Thyroid gland (tissue), 4 donors: ENCODE measurements around the gene DUSP18. TPM values are rescaled to one million over a fixed set of nuclear protein-coding genes. Genes with fewer than 3 reads are reported as not detected.
"Not testable (repeated sequence)": the region's sequence is repeated elsewhere in the genome, so short reads cannot be mapped to it uniquely, and the experiment has no call there.

ENCODE experiments used
- DNase-seq, 2 donors: peaks; one replicate each; pipeline ENCODE4 v3.0.0-alpha.2; 2019
- H3K27ac ChIP-seq, 3 donors: fragments of 200-600 bp; sonication (generic); 1 replicate in 2 of 3; 2 replicates in 1 of 3; pipeline ENCODE4 v1.5.1; 2016 to 2019; ENCODE audit warnings: mild to moderate bottlenecking in 1 of 3, moderate library complexity in 1 of 3
- H3K27me3 ChIP-seq: fragments of 200-600 bp; sonication (generic); one replicate; pipeline ENCODE4 v1.5.1; 2019
- H3K36me3 ChIP-seq, 2 donors: fragments of 200-600 bp; sonication (generic); one replicate each; pipeline ENCODE4 v1.5.1; 2016 to 2019
- H3K4me1 ChIP-seq, 2 donors: fragments of 200-600 bp; sonication (generic); one replicate each; pipeline ENCODE4 v1.5.1; 2017 to 2019
- H3K4me3 ChIP-seq, 3 donors: fragments of 200-600 bp; sonication (generic); replicated peaks in 1 of 3; 1 replicate in 2 of 3; 2 replicates in 1 of 3; pipeline ENCODE4 v1.5.1; 2016; ENCODE audit warnings: mild to moderate bottlenecking in 1 of 3
- H3K9me3 ChIP-seq: fragments of 200-600 bp; sonication (generic); one replicate; pipeline ENCODE4 v1.5.1; 2017
- CTCF ChIP-seq, 6 experiments: fragments of 200-600 bp in 3 of 6; fragments of 450-650 bp in 3 of 6; sonication (generic) in 3 of 6; IDR thresholded peaks; one replicate each; pipeline ENCODE4 v1.5.1; 2016 to 2019; ENCODE audit warnings: antibody characterized with exemption in 6 of 6, mild to moderate bottlenecking in 2 of 6, inconsistent platforms in 1 of 6, moderate library complexity in 1 of 6
- POLR2A ChIP-seq, 2 donors: fragments of 450-650 bp; IDR thresholded peaks; one replicate each; pipeline ENCODE4 v1.6.1; 2017; ENCODE audit warnings: antibody characterized with exemption in 2 of 2, mild to moderate bottlenecking in 2 of 2, moderate library complexity in 1 of 2
- WGBS, 2 donors: methylation state at CpG; one replicate each; pipeline ENCODE4 v1.1.5; 2017; 5-methylcytosine and 5-hydroxymethylcytosine counted together
- intact Hi-C: fragments of 100-400 bp; cut with DNase I; formaldehyde crosslinking; loops from one replicate; pipeline ENCODE4 v1.15.1; 2023
- total RNA-seq, 4 donors: library from RNA; depleted of rRNA; stranded (reverse); fragments of >200 nt; gene quantifications; one replicate each; pipeline ENCODE4 v1.2.3, GENCODE V29; 2016

The DUSP18 gene
- total RNA-seq, 4 donors from 2014 or later: 6.9 to 8.4 (median 7.3) TPM

- Histone ChIP-seq H3K4me1 (no peaks in the 10 kb centered on the region), H3K27ac (no peak overlapping the region), H3K27me3 (no peaks in the 10 kb centered on the region), H3K36me3 (no peaks in the 10 kb centered on the region), H3K4me3 (no peak overlapping the region), H3K9me3 (no peaks in the 10 kb centered on the region)
- no peak for DNase-seq
- no peak for TF ChIP-seq POLR2A (IDR thresholded peaks at IDR 0.05)
- no peak for TF ChIP-seq CTCF (IDR thresholded peaks at IDR 0.05)
- 94 to 95% methylated on average over 4 of the region's 4 CpGs for WGBS, 2 donors
- intact Hi-C loops: no loop called here
Observed at GRCh38 chr22:30687358-30687757, 19.7 kb upstream of the DUSP18 start.

- DNase-seq: no peak
- Histone ChIP-seq H3K36me3 (no peaks in the 10 kb centered on the region), H3K27ac (no peak overlapping the region), H3K4me3 (no peak overlapping the region), H3K27me3 (no peaks in the 10 kb centered on the region), H3K4me1 (no peaks in the 10 kb centered on the region), H3K9me3 (no peaks in the 10 kb centered on the region)
- TF ChIP-seq CTCF (IDR thresholded peaks at IDR 0.05): no peak
- no peak for TF ChIP-seq POLR2A (IDR thresholded peaks at IDR 0.05)
- WGBS, 2 donors: 86 to 88% methylated on average over 7 of the region's 7 CpGs
- intact Hi-C loops: no loop called here
Observed at GRCh38 chr22:30685178-30685577, 17.5 kb upstream of the DUSP18 start.

- intact Hi-C loops: no loop called here
- DNase-seq: no peak
- Histone ChIP-seq H3K27ac (no peak overlapping the region), H3K9me3 (no peaks in the 10 kb centered on the region), H3K4me3 (no peak overlapping the region), H3K4me1 (no peaks in the 10 kb centered on the region), H3K36me3 (no peaks in the 10 kb centered on the region), H3K27me3 (no peaks in the 10 kb centered on the region)
- TF ChIP-seq CTCF (IDR thresholded peaks at IDR 0.05) (no peak), POLR2A (IDR thresholded peaks at IDR 0.05) (no peak)
- WGBS, 2 donors: 44 to 67% methylated on average over 2 of the region's 2 CpGs
Observed at GRCh38 chr22:30681831-30682230, 14.2 kb upstream of the DUSP18 start.

- WGBS, 2 donors: 90 to 95% methylated on average over 1 of the region's 1 CpG
- TF ChIP-seq CTCF (IDR thresholded peaks at IDR 0.05) (no peak), POLR2A (IDR thresholded peaks at IDR 0.05) (no peak)
- H3K4me3 ChIP-seq: no peak overlapping the region
- no peaks in the 10 kb centered on the region for H3K36me3 ChIP-seq
- H3K4me1 ChIP-seq: no peaks in the 10 kb centered on the region
- no peaks in the 10 kb centered on the region for H3K9me3 ChIP-seq
- no peak for DNase-seq
- H3K27me3 ChIP-seq: no peaks in the 10 kb centered on the region
- intact Hi-C loops: no loop called here
- H3K27ac ChIP-seq: no peak overlapping the region
Observed at GRCh38 chr22:30680991-30681770, 13.5 kb upstream of the DUSP18 start.

- H3K36me3 ChIP-seq, H3K4me3 ChIP-seq, H3K27ac ChIP-seq, H3K4me1 ChIP-seq, H3K27me3 ChIP-seq, H3K9me3 ChIP-seq, intact Hi-C loops, DNase-seq: not testable (repeated sequence)
- 87 to 93% methylated on average over 12 of the region's 12 CpGs for WGBS, 2 donors
Observed at GRCh38 chr22:30679895-30680690, 12.4 kb upstream of the DUSP18 start.

GRCh38 chr22:30676565-30676964 lies 8.9 kb upstream of the DUSP18 start:
- intact Hi-C loops, H3K27me3 ChIP-seq: not testable (repeated sequence)
- 66% methylated on average over 3 of the region's 3 CpGs for WGBS, 2 donors

More at GRCh38 chr22:30676565-30676964, 8.9 kb upstream of the DUSP18 start:
- not testable (repeated sequence) for H3K27ac ChIP-seq, DNase-seq, H3K36me3 ChIP-seq, H3K9me3 ChIP-seq, H3K4me3 ChIP-seq, H3K4me1 ChIP-seq
